GM21528 (cell line): ENCODE results near the gene CEP128.

Experiments used
- ATAC-seq: cut with Tn5 transposase; IDR thresholded peaks from one replicate; pipeline ENCODE4 v1.9.1; 2021; ENCODE audit warnings: mild to moderate bottlenecking, moderate library complexity; ENCODE audit not compliant: unreplicated experiment, low FRiP score

The CEP128 gene

GRCh38 chr14:80941241-80942185 is at the start of gene CEP128:
Gene CEP128, minus strand, starts transcription at chr14:80941738.
- ATAC-seq, result peak; percentile 98

- no peak for ATAC-seq
Observed at GRCh38 chr14:80988735-80989429, 47.3 kb upstream of the CEP128 start.

GRCh38 chr14:80988192-80988591 is 46.7 kb upstream of the CEP128 start:
- ATAC-seq, result no peak

GRCh38 chr14:80987235-80988032 is 45.9 kb upstream of the CEP128 start:
- ATAC-seq, result peak; percentile 67

- ATAC-seq, result no peak
Observed at GRCh38 chr14:80982711-80983110, 41.2 kb upstream of the CEP128 start.

GRCh38 chr14:80981673-80982072 is 40.1 kb upstream of the CEP128 start:
- no peak for ATAC-seq

- ATAC-seq, result no peak
Observed at GRCh38 chr14:80981156-80981555, 39.6 kb upstream of the CEP128 start.

GRCh38 chr14:80979951-80980350 is 38.4 kb upstream of the CEP128 start:
- ATAC-seq, result no peak

GRCh38 chr14:80978403-80978802 is 36.9 kb upstream of the CEP128 start:
- no peak for ATAC-seq

GRCh38 chr14:80977221-80977620 is 35.7 kb upstream of the CEP128 start:
- ATAC-seq, result no peak

- no peak for ATAC-seq
Observed at GRCh38 chr14:80974679-80975078, 33.1 kb upstream of the CEP128 start.

- no peak for ATAC-seq
Observed at GRCh38 chr14:80973931-80974641, 32.5 kb upstream of the CEP128 start.

GRCh38 chr14:80965037-80965436 is 23.5 kb upstream of the CEP128 start:
- no peak for ATAC-seq

GRCh38 chr14:80959496-80959895 is 18.0 kb upstream of the CEP128 start:
- peak; percentile 99 for ATAC-seq

GRCh38 chr14:80958939-80959338 is 17.4 kb upstream of the CEP128 start:
- no peak for ATAC-seq

GRCh38 chr14:80958226-80958625 is 16.7 kb upstream of the CEP128 start:
- no peak for ATAC-seq

- ATAC-seq, result no peak
Observed at GRCh38 chr14:80957613-80958012, 16.1 kb upstream of the CEP128 start.

GRCh38 chr14:80956922-80957321 is 15.4 kb upstream of the CEP128 start:
- no peak for ATAC-seq

GRCh38 chr14:80956102-80956501 is 14.6 kb upstream of the CEP128 start:
- no peak for ATAC-seq

GRCh38 chr14:80955416-80955941 is 13.9 kb upstream of the CEP128 start, which contains the start of gene TSHR:
Gene TSHR, plus strand, starts transcription at chr14:80955621. Its CDS starts 60 bp downstream, at chr14:80955681.
- no peak for ATAC-seq
